GM23248 (cell line): ENCODE measurements around the gene CDK14. TPM values are rescaled to one million over a fixed set of nuclear protein-coding genes. Genes with fewer than 3 reads are reported as not detected.

ENCODE experiments used
- DNase-seq: peaks from one replicate; pipeline ENCODE4 v3.0.0-alpha.2; 2015
- H2AFZ ChIP-seq: fragments of 200-600 bp; sonication (generic); 2 replicates; pipeline ENCODE4 v1.6.1; 2016; ENCODE audit warnings: antibody characterized with exemption
- H3F3A ChIP-seq: fragments of 200-600 bp; sonication (generic); 2 replicates; pipeline ENCODE4 v1.6.1; 2016; ENCODE audit warnings: mild to moderate bottlenecking, antibody characterized with exemption, mixed run types; ENCODE audit not compliant: insufficient read depth
- H3K27ac ChIP-seq: fragments of 200-600 bp; sonication (generic); 2 replicates; pipeline ENCODE4 v1.5.1; 2016; ENCODE audit warnings: mild to moderate bottlenecking
- H3K27me3 ChIP-seq: fragments of 200-600 bp; sonication (generic); replicated peaks from 2 replicates; pipeline ENCODE4 v1.6.1; 2016; ENCODE audit warnings: mild to moderate bottlenecking; ENCODE audit not compliant: insufficient read depth
- H3K36me3 ChIP-seq: fragments of 200-600 bp; sonication (generic); 2 replicates; pipeline ENCODE4 v1.6.1; 2016; ENCODE audit warnings: low read depth, mild to moderate bottlenecking
- H3K4me1 ChIP-seq: fragments of 200-600 bp; sonication (generic); 2 replicates; pipeline ENCODE4 v1.6.1; 2016; ENCODE audit warnings: mild to moderate bottlenecking; ENCODE audit not compliant: insufficient read depth
- H3K4me2 ChIP-seq: fragments of 200-600 bp; sonication (generic); one replicate; pipeline ENCODE4 v1.6.1; 2016; ENCODE audit warnings: mild to moderate bottlenecking; ENCODE audit not compliant: unreplicated experiment
- H3K4me3 ChIP-seq: fragments of 200-600 bp; sonication (generic); 2 replicates; pipeline ENCODE4 v1.5.1; 2016; ENCODE audit warnings: mild to moderate bottlenecking
- H3K79me2 ChIP-seq: fragments of 200-600 bp; sonication (generic); 2 replicates; pipeline ENCODE4 v1.6.1; 2016; ENCODE audit warnings: mild to moderate bottlenecking; ENCODE audit not compliant: insufficient read depth
- H3K9ac ChIP-seq: fragments of 200-600 bp; sonication (generic); 2 replicates; pipeline ENCODE4 v1.6.1; 2016; ENCODE audit warnings: mild to moderate bottlenecking
- H3K9me2 ChIP-seq: fragments of 200-600 bp; sonication (generic); 2 replicates; pipeline ENCODE4 v1.6.1; 2016; ENCODE audit warnings: mixed run types, mild to moderate bottlenecking, moderate library complexity; ENCODE audit not compliant: insufficient read depth
- H3K9me3 ChIP-seq: fragments of 200-600 bp; sonication (generic); one replicate; pipeline ENCODE4 v1.6.1; 2017; ENCODE audit warnings: low read depth
- H4K20me1 ChIP-seq: fragments of 200-600 bp; sonication (generic); 2 replicates; pipeline ENCODE4 v1.6.0; 2016; ENCODE audit not compliant: insufficient read depth
- EZH2 ChIP-seq: fragments of 200-600 bp; sonication (generic); IDR thresholded peaks from 2 replicates; pipeline ENCODE4 v1.6.1; 2018; ENCODE audit warnings: antibody characterized with exemption, mild to moderate bottlenecking; ENCODE audit not compliant: insufficient read depth, poor library complexity, severe bottlenecking
- EZH2phosphoT487 ChIP-seq: fragments of 200-600 bp; sonication (generic); IDR thresholded peaks from 2 replicates; pipeline ENCODE4 v1.6.1; 2018; ENCODE audit warnings: antibody characterized with exemption, moderate library complexity, mild to moderate bottlenecking, low read depth; ENCODE audit not compliant: insufficient read depth
- WGBS, 2 experiments: methylation state at CpG; one replicate each; pipeline ENCODE4 v1.1.6; 2015 to 2017; ENCODE audit warnings: low lambda C conversion rate in 2 of 2, low coverage in 1 of 2; ENCODE audit errors: missing lambda C conversion rate in 2 of 2; 5-methylcytosine and 5-hydroxymethylcytosine counted together
- in situ Hi-C: fragments of 300-500 bp; cut with MboI; formaldehyde crosslinking; loops from 2 replicates; pipeline ENCODE4 v1.15.0; 2020
- polyA plus RNA-seq: library from polyadenylated mRNA; unstranded; fragments of >200 nt; fragmentation: Nextera tagmentation; extraction: Ambion mirVana; gene quantifications from 2 replicates; pipeline ENCODE4 v1.2.1, GENCODE V29; 2016
- total RNA-seq: library from RNA; depleted of rRNA; stranded (reverse); fragments of >200 nt; shearing (Covaris generic); gene quantifications from 2 replicates; pipeline ENCODE4 v1.2.3, GENCODE V29; 2014

The CDK14 gene
- total and polyA plus RNA-seq, 2 experiments from 2014 or later = 19.9 to 21.2 TPM

DNA sequence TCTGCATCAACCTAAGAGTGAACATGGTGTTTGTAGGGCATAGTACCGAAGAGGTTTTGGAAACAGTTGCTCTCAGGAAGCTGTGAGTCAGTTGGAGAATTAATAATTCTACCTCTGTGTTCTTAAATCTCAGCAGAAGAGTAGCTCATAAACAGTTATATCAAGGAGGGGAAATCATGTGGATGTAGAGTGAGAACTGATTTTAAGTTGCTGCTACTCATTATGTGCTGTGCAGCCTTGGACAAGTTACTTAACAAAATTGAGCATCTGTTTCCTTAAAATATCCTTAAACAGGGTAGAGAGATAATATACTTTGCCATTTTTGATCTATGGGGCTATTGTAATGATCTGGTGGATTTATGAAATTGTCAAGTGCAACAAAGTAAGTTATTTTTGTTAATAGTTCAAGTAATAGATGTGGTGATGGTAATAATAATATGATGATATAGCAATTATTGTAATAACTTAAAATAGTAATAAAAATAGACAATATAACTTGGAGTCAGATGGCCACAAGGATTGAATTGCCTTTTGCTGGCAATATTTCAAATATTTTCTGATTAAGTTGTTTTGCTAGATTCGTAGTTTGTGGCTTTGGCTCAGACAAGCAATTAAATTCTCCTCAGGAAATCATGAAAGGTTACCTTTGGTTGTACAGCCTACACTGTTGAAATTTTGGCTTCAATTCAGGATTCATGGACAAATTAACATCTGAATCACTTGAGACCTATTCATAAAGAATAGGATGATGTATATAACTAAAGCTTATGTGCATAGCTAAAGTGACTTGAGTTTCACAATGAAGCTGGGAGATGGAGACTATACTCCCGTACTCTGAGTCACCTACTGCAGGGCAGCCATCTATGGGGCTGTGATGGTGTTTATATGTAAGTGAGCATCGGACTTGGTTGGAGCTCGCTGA, 228.5 kb downstream of the CDK14 start:
- Histone ChIP-seq H3K27ac (peak overlapping the region; percentile 75), H3K79me2 (peaks cover 36% of the 10 kb centered on the region), H2AFZ (no peak overlapping the region), H3K9me2 (no peaks in the 10 kb centered on the region), H4K20me1 (no peaks in the 10 kb centered on the region), H3K9me3 (no peaks in the 10 kb centered on the region), H3K9ac (peak overlapping the region; percentile 30), H3K4me3 (peak overlapping the region; percentile 39), H3K36me3 (no peaks in the 10 kb centered on the region), H3K27me3 (no peaks in the 10 kb centered on the region), H3K4me1 (peaks cover 54% of the 10 kb centered on the region), H3F3A (peaks cover 46% of the 10 kb centered on the region), H3K4me2 (peak overlapping the region; percentile 43)
- peak; percentile 76; the same call in 1 of the 2 replicates for TF ChIP-seq EZH2phosphoT487
- no peak for TF ChIP-seq EZH2
- DNase-seq = peak; percentile 91
- WGBS, 2 experiments = 17 to 18% methylated on average over 5 of the region's 5 CpGs
- in situ Hi-C loops = no loop called here

DNA sequence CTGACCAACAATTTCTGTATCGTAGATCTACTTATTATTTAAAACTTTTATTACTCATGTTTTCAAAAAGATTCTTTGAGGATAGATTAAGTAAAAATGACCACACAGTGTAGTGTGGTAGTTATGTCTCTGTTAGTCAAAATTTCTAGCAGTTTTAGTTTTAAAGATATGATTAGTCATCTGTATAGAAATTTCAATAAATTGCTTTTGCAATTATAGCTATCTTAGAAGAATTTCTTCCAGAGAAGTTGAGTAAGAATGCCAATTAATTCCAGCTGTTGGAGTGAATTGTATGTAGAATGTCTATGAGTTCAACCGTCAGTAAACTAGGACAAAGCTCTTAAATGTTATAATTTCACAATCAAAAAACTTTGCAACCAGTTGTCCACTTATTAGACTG, 229.7 kb downstream of the CDK14 start:
- H3K27ac ChIP-seq = peak overlapping the region; percentile 75
- peak; percentile 86 for DNase-seq
- H3K9ac ChIP-seq = peak overlapping the region; percentile 30
- no peaks in the 10 kb centered on the region for H4K20me1 ChIP-seq
- H3K36me3 ChIP-seq = no peaks in the 10 kb centered on the region
- peaks cover 50% of the 10 kb centered on the region for H3F3A ChIP-seq
- no peak overlapping the region for H2AFZ ChIP-seq
- H3K9me3 ChIP-seq = no peaks in the 10 kb centered on the region
- peak overlapping the region; percentile 43 for H3K4me2 ChIP-seq
- H3K4me1 ChIP-seq = peaks cover 54% of the 10 kb centered on the region
- WGBS, 2 experiments = 0 to 5% methylated on average over 2 of the region's 2 CpGs
- no peaks in the 10 kb centered on the region for H3K9me2 ChIP-seq
- peak overlapping the region; percentile 39 for H3K4me3 ChIP-seq
- H3K79me2 ChIP-seq = peaks cover 33% of the 10 kb centered on the region
- in situ Hi-C loops = no loop called here
- TF ChIP-seq EZH2phosphoT487 = peak; percentile 80
- no peak for TF ChIP-seq EZH2
- no peaks in the 10 kb centered on the region for H3K27me3 ChIP-seq

DNA sequence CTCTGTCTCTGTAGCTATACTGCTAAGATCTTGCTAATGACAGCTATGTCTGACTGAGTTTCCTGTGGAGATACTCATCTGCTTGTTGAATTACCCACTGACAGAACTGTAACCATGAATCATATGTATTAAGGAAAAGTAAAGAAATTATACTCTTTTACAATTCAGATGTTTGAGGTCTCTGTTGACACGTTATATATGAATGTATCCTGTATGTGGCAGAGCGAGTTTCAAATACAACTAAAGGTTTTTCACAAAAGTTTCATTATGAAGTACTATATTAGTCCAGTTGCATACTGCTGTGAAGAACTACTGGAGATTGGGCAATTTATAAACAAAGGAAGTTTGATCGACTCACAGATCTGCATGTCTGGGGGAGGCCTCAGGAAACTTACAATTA, 232.5 kb downstream of the CDK14 start:
- H3K27me3 ChIP-seq = no peaks in the 10 kb centered on the region
- TF ChIP-seq EZH2phosphoT487 (peak; percentile 80; the same call in 1 of the 2 replicates), EZH2 (no peak)
- no peak overlapping the region for H3K9ac ChIP-seq
- DNase-seq = peak; percentile 59
- H3K4me3 ChIP-seq = no peak overlapping the region
- H2AFZ ChIP-seq = no peak overlapping the region
- H4K20me1 ChIP-seq = no peaks in the 10 kb centered on the region
- no peaks in the 10 kb centered on the region for H3K9me2 ChIP-seq
- 19 to 22% methylated on average over 3 of the region's 3 CpGs for WGBS, 2 experiments
- no peaks in the 10 kb centered on the region for H3K36me3 ChIP-seq
- no peaks in the 10 kb centered on the region for H3K9me3 ChIP-seq
- peaks cover 37% of the 10 kb centered on the region for H3K79me2 ChIP-seq
- peaks cover 59% of the 10 kb centered on the region for H3K4me1 ChIP-seq
- H3K27ac ChIP-seq = peak overlapping the region; percentile 24
- H3K4me2 ChIP-seq = peak overlapping the region; percentile 21
- in situ Hi-C loops = no loop called here
- peaks cover 54% of the 10 kb centered on the region for H3F3A ChIP-seq

DNA sequence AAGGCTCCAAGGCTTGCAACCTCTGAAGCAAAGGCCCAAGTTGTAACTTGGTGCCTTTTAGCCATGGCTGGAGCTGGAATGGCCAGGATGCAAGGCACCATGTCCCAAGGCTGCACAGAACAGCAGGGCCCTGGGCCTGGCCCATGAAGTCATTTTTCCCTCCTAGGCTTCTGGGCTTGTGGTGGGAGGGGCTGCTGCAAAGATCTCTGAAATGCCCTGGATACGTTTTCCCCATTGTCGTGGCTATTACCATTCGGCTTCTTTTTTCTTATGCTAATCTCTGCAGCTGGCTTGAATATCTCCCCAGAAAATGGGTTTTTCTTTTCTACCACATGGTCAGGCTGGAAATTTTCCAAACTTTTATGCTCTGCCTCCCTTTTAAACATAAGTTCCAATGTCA, 234.2 kb downstream of the CDK14 start:
- TF ChIP-seq EZH2phosphoT487 (no peak), EZH2 (no peak)
- Histone ChIP-seq H3K9ac (no peak overlapping the region), H2AFZ (no peak overlapping the region), H3K27me3 (no peaks in the 10 kb centered on the region), H3K27ac (no peak overlapping the region), H3K9me3 (no peaks in the 10 kb centered on the region), H3K4me2 (no peak overlapping the region), H3K36me3 (no peaks in the 10 kb centered on the region), H3K79me2 (peaks cover 52% of the 10 kb centered on the region), H3K9me2 (no peaks in the 10 kb centered on the region), H3K4me1 (peaks cover 49% of the 10 kb centered on the region), H3F3A (peaks cover 41% of the 10 kb centered on the region), H3K4me3 (no peak overlapping the region), H4K20me1 (no peaks in the 10 kb centered on the region)
- WGBS, 2 experiments = 93 to 100% methylated on average over 3 of the region's 3 CpGs
- no peak for DNase-seq
- in situ Hi-C loops = no loop called here
